HEK293 (cell line): ENCODE results near the gene ABI3BP.

Experiments
- CTCF ChIA-PET: fragments of 350-600 bp; formaldehyde crosslinking; extraction: SDS; loops from one replicate; lab custom pipeline; 2021; ENCODE audit warnings: antibody characterized with exemption; lab: Yijun Ruan, JAX
- POLR2A ChIA-PET: fragments of 300-600 bp; formaldehyde crosslinking; extraction: SDS; loops from one replicate; lab custom pipeline; 2020; ENCODE audit warnings: antibody characterized with exemption, inconsistent platforms; lab: Yijun Ruan, JAX
- H3K27ac ChIP-seq: fragments of 200-500 bp; sonication (Bioruptor generic); 2 replicates; pipeline ENCODE4 v1.5.1; 2014; ENCODE audit warnings: low read depth, low read length, control low read depth, inconsistent platforms; ENCODE audit errors: extremely low read depth
- H3K36me3 ChIP-seq, 2 experiments: fragments of 200-500 bp in 1 of 2; sonication (Bioruptor generic) in 1 of 2; 1 replicate in 1 of 2; 2 replicates in 1 of 2; pipeline ENCODE4 v1.5.1; 2014 to 2017; ENCODE audit warnings: inconsistent platforms in 2 of 2, low read length in 2 of 2; ENCODE audit not compliant: control insufficient read depth in 2 of 2, insufficient read depth in 1 of 2
- H3K4me1 ChIP-seq: fragments of 200-500 bp; sonication (Bioruptor generic); 2 replicates; pipeline ENCODE4 v1.5.1; 2014; ENCODE audit warnings: mild to moderate bottlenecking, low read length, inconsistent platforms; ENCODE audit not compliant: control insufficient read depth, insufficient read depth
- H3K4me3 ChIP-seq: 2 replicates; pipeline ENCODE4 v1.5.1; 2011; ENCODE audit warnings: low read depth, mild to moderate bottlenecking, control low read depth, low read length, moderate library complexity
- H3K9me3 ChIP-seq: fragments of 200-500 bp; sonication (Bioruptor generic); 2 replicates; pipeline ENCODE4 v1.5.1; 2014; ENCODE audit warnings: low read depth, low read length, inconsistent platforms; ENCODE audit not compliant: control insufficient read depth, insufficient read depth
- SP2 ChIP-seq: fragments of 450-650 bp; formaldehyde crosslinking; IDR thresholded peaks from 2 replicates; pipeline ENCODE4 v1.5.1; 2016; ENCODE audit warnings: missing biosample characterization, missing genetic modification characterization
- ZBTB8A ChIP-seq: fragments of 450-650 bp; formaldehyde crosslinking; IDR thresholded peaks from 2 replicates; pipeline ENCODE4 v1.5.1; 2016; ENCODE audit warnings: missing biosample characterization, missing genetic modification characterization
- ZFHX2 ChIP-seq: fragments of 450-650 bp; formaldehyde crosslinking; conservative IDR thresholded peaks from 2 replicates; pipeline ENCODE4 v1.5.1; 2016; ENCODE audit warnings: missing biosample characterization, missing genetic modification characterization
- ZFP41 ChIP-seq: fragments of 450-650 bp; formaldehyde crosslinking; IDR thresholded peaks from 2 replicates; pipeline ENCODE4 v1.5.1; 2016; ENCODE audit warnings: missing biosample characterization, missing genetic modification characterization, borderline replicate concordance
- ZNF138 ChIP-seq: fragments of 450-650 bp; formaldehyde crosslinking; IDR thresholded peaks from 2 replicates; pipeline ENCODE4 v1.5.1; 2016; ENCODE audit warnings: missing biosample characterization, missing genetic modification characterization, borderline replicate concordance
- ZNF140 ChIP-seq: fragments of 450-650 bp; formaldehyde crosslinking; IDR thresholded peaks from 2 replicates; pipeline ENCODE4 v1.5.1; 2016; ENCODE audit warnings: missing biosample characterization, missing genetic modification characterization
- ZNF157 ChIP-seq: fragments of 450-650 bp; formaldehyde crosslinking; IDR thresholded peaks from 2 replicates; pipeline ENCODE4 v1.5.1; 2016; ENCODE audit warnings: missing biosample characterization, missing genetic modification characterization
- ZNF2 ChIP-seq: fragments of 450-650 bp; formaldehyde crosslinking; IDR thresholded peaks from 2 replicates; pipeline ENCODE4 v1.5.1; 2016; ENCODE audit warnings: missing biosample characterization, missing genetic modification characterization
- ZNF214 ChIP-seq: fragments of 450-650 bp; formaldehyde crosslinking; IDR thresholded peaks from 2 replicates; pipeline ENCODE4 v1.5.1; 2017; ENCODE audit warnings: missing biosample characterization, mild to moderate bottlenecking, missing genetic modification characterization, borderline replicate concordance
- ZNF221 ChIP-seq: fragments of 450-650 bp; formaldehyde crosslinking; IDR thresholded peaks from 2 replicates; pipeline ENCODE4 v1.5.1; 2017; ENCODE audit warnings: missing biosample characterization, missing genetic modification characterization, borderline replicate concordance
- ZNF416 ChIP-seq: fragments of 450-650 bp; formaldehyde crosslinking; IDR thresholded peaks from 2 replicates; pipeline ENCODE4 v1.5.1; 2016; ENCODE audit warnings: missing biosample characterization, missing genetic modification characterization
- ZNF670 ChIP-seq: fragments of 450-650 bp; formaldehyde crosslinking; IDR thresholded peaks from 2 replicates; pipeline ENCODE4 v1.5.1; 2016; ENCODE audit warnings: missing biosample characterization, missing genetic modification characterization, low read depth
- ZNF707 ChIP-seq: fragments of 450-650 bp; formaldehyde crosslinking; IDR thresholded peaks from 2 replicates; pipeline ENCODE4 v1.5.1; 2016; ENCODE audit warnings: missing biosample characterization, missing genetic modification characterization
- ZNF785 ChIP-seq: fragments of 450-650 bp; formaldehyde crosslinking; IDR thresholded peaks from 2 replicates; pipeline ENCODE4 v1.5.1; 2016; ENCODE audit warnings: missing biosample characterization, missing genetic modification characterization
- ZNF830 ChIP-seq: fragments of 450-650 bp; IDR thresholded peaks from 2 replicates; pipeline ENCODE4 v1.5.0; 2018; ENCODE audit warnings: missing biosample characterization, missing genetic modification characterization, low read depth, mild to moderate bottlenecking, moderate library complexity
- ZXDB ChIP-seq: fragments of 450-650 bp; formaldehyde crosslinking; IDR thresholded peaks from 2 replicates; pipeline ENCODE4 v1.5.1; 2016; ENCODE audit warnings: missing biosample characterization, missing genetic modification characterization
- TF ChIP-seq, protein P1 (sequence below): fragments of 450-650 bp; formaldehyde crosslinking; IDR thresholded peaks from 2 replicates; pipeline ENCODE4 v1.5.1; 2016; ENCODE audit warnings: missing biosample characterization, missing genetic modification characterization
- TF ChIP-seq, protein P2 (sequence below): fragments of 450-650 bp; formaldehyde crosslinking; IDR thresholded peaks from 2 replicates; pipeline ENCODE4 v1.5.1; 2017; ENCODE audit warnings: missing biosample characterization, missing genetic modification characterization

Gene ABI3BP

DNA sequence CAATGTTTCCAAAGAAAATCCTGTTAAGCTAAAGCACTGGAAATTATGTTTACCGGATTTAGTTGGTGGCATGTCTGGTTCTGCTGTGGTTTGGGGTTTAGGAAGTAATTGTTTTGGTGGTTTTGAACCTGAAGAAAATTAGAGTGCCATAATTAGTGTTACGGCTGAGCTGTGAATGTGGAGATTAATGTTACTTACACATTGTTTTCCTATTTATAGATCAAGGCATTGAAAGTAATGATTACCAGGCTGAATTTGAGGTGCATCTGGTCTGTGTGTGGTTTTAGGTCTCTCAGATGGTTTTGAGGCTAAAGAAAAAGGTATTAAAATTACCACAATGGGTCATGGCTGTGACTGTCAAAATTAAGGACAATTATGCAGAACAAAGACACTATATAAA, 155.1 kb downstream of the ABI3BP start:
- H3K4me1 ChIP-seq: no peaks in the 10 kb centered on the region
- no peak overlapping the region for H3K27ac ChIP-seq
- no peaks in the 10 kb centered on the region for H3K36me3 ChIP-seq
- CTCF ChIA-PET: interaction anchor here (0.6 kb wide), 1 partner anchor 54 kb away, joined by 3 read pairs; no protein-coding TSS in a partner anchor
- no peak overlapping the region for H3K4me3 ChIP-seq
- TF ChIP-seq ZBTB8A: no peak
- TF ChIP-seq ZNF138 (tag by site-specific recombination): no peak
- no peak for TF ChIP-seq ZNF140 (tag by site-specific recombination)
- no peak for TF ChIP-seq ZNF2
- TF ChIP-seq ZNF416 (tag by site-specific recombination): no peak
- TF ChIP-seq ZNF830 (tag by site-specific recombination): no peak
- no peak for TF ChIP-seq ZFHX2 (tag by site-specific recombination)
- TF ChIP-seq ZNF214: no peak
- POLR2A ChIA-PET: no interaction called here
- no peaks in the 10 kb centered on the region for H3K9me3 ChIP-seq

DNA sequence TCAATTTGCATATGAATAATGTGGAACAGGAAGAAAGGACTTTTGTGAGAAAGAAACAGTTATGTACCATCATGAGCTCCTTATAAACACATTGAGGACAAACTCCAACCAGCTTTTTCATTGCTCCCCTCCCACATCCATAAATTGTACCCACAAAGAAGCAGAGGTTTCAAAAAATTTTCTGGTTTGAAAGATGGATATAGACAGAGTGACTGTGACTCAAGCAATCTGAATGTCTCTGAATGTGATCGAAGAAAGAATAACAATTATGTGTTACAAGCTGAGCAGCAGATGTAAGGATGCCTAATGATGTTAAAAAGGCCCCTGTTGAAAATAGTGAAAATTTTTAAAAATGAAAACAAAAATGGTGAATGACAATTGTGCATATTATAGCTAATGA, 156.6 kb downstream of the ABI3BP start:
- TF ChIP-seq, protein P1, sequence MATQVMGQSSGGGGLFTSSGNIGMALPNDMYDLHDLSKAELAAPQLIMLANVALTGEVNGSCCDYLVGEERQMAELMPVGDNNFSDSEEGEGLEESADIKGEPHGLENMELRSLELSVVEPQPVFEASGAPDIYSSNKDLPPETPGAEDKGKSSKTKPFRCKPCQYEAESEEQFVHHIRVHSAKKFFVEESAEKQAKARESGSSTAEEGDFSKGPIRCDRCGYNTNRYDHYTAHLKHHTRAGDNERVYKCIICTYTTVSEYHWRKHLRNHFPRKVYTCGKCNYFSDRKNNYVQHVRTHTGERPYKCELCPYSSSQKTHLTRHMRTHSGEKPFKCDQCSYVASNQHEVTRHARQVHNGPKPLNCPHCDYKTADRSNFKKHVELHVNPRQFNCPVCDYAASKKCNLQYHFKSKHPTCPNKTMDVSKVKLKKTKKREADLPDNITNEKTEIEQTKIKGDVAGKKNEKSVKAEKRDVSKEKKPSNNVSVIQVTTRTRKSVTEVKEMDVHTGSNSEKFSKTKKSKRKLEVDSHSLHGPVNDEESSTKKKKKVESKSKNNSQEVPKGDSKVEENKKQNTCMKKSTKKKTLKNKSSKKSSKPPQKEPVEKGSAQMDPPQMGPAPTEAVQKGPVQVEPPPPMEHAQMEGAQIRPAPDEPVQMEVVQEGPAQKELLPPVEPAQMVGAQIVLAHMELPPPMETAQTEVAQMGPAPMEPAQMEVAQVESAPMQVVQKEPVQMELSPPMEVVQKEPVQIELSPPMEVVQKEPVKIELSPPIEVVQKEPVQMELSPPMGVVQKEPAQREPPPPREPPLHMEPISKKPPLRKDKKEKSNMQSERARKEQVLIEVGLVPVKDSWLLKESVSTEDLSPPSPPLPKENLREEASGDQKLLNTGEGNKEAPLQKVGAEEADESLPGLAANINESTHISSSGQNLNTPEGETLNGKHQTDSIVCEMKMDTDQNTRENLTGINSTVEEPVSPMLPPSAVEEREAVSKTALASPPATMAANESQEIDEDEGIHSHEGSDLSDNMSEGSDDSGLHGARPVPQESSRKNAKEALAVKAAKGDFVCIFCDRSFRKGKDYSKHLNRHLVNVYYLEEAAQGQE (tag by site-specific recombination): no peak
- TF ChIP-seq ZNF707 (tag by site-specific recombination): no peak
- no peak for TF ChIP-seq ZFP41 (tag by site-specific recombination)
- ChIA-PET POLR2A (no interaction called here), CTCF (no interaction called here)
- Histone ChIP-seq H3K4me1 (no peaks in the 10 kb centered on the region), H3K27ac (no peak overlapping the region), H3K36me3 (no peaks in the 10 kb centered on the region), H3K4me3 (no peak overlapping the region), H3K9me3 (no peaks in the 10 kb centered on the region)

DNA sequence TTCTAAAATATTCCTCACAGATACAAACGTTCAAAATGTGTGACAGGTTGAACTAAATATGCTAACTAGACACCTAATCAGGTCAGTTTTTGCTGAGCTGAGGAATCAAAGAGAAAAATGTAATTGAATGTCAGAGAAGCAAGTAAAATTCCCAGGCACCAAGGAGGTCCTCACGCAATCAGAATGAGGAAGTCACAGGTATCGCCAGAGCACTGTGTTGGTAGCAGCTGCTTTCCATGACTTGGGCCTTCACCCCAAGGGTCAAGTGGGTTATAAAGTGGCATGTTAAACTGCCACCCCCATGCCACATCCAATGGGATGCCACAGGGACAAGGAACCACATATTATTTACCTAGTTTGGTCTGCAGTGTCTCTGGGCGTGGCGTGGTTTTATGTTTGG, 158.9 kb downstream of the ABI3BP start:
- ChIA-PET CTCF (no interaction called here), POLR2A (no interaction called here)
- TF ChIP-seq ZNF785 (tag by site-specific recombination): no peak
- TF ChIP-seq, protein P2, sequence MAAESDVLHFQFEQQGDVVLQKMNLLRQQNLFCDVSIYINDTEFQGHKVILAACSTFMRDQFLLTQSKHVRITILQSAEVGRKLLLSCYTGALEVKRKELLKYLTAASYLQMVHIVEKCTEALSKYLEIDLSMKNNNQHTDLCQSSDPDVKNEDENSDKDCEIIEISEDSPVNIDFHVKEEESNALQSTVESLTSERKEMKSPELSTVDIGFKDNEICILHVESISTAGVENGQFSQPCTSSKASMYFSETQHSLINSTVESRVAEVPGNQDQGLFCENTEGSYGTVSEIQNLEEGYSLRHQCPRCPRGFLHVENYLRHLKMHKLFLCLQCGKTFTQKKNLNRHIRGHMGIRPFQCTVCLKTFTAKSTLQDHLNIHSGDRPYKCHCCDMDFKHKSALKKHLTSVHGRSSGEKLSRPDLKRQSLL (tag by site-specific recombination): no peak
- no peak for TF ChIP-seq ZNF221
- TF ChIP-seq ZXDB (tag by site-specific recombination): no peak
- TF ChIP-seq ZNF157 (tag by site-specific recombination): no peak
- TF ChIP-seq SP2: no peak
- TF ChIP-seq ZNF670 (tag by site-specific recombination): no peak
- TF ChIP-seq, all 188 proteins: peak for 0
- H3K36me3 ChIP-seq: no peaks in the 10 kb centered on the region
- H3K9me3 ChIP-seq: no peaks in the 10 kb centered on the region
- H3K4me1 ChIP-seq: no peaks in the 10 kb centered on the region
- no peak overlapping the region for H3K4me3 ChIP-seq
- no peak overlapping the region for H3K27ac ChIP-seq
